Caco-2 (cell line): ENCODE data around the gene PRCD. TPM values are rescaled to one million over a fixed set of nuclear protein-coding genes. Genes with fewer than 3 reads are reported as not detected.

Source experiments
- BruUV-seq: library from RNA; stranded (reverse); fragments of 400-500 nt; replicated peaks from 2 replicates; lab custom pipeline; 2021; lab: Mats Ljungman, UMichigan
- CTCF ChIA-PET: fragments of 300-600 bp; sonication (Branson Sonifier 250); formaldehyde crosslinking; loops from one replicate; lab custom pipeline; 2022; ENCODE audit warnings: antibody characterized with exemption; lab: Charles Lee
- POLR2A ChIA-PET: fragments of 300-600 bp; sonication (Branson Sonifier 250); formaldehyde crosslinking; loops from one replicate; lab custom pipeline; 2022; ENCODE audit warnings: antibody characterized with exemption; lab: Charles Lee
- DNase-seq, 2 experiments: peaks; one replicate each; pipeline versions ENCODE4 v3.0.0 to v3.0.0-alpha.2; 2020 to 2022
- H3K27me3 ChIP-seq: replicated peaks from 2 replicates; pipeline ENCODE4 v1.6.0; 2011; ENCODE audit warnings: low read length; ENCODE audit not compliant: control insufficient read depth, insufficient read depth
- H3K36me3 ChIP-seq: 2 replicates; pipeline ENCODE4 v1.5.1; 2011; ENCODE audit warnings: low read length; ENCODE audit not compliant: control insufficient read depth, insufficient read depth
- H3K4me1 ChIP-seq: fragments of 250-450 bp; sonication (Bioruptor Pico); 2 replicates; pipeline ENCODE4 v1.5.1; 2020; ENCODE audit warnings: mild to moderate bottlenecking
- H3K4me3 ChIP-seq: 2 replicates; pipeline ENCODE4 v1.5.1; 2011; ENCODE audit warnings: low read depth, mild to moderate bottlenecking, control low read depth, low read length
- H3K9me3 ChIP-seq: fragments of 250-450 bp; sonication (Bioruptor Pico); 2 replicates; pipeline ENCODE4 v1.5.1; 2020; ENCODE audit warnings: mild to moderate bottlenecking, moderate library complexity
- H3K27ac Mint-ChIP-seq: one replicate; pipeline ENCODE4 v1.8.0; 2022; ENCODE audit warnings: mixed read lengths; ENCODE audit not compliant: unreplicated experiment
- H3K27me3 Mint-ChIP-seq: one replicate; pipeline ENCODE4 v1.8.0; 2022; ENCODE audit warnings: mixed read lengths; ENCODE audit not compliant: insufficient read depth, unreplicated experiment
- H3K36me3 Mint-ChIP-seq: one replicate; pipeline ENCODE4 v1.8.0; 2022; ENCODE audit warnings: mild to moderate bottlenecking, mixed read lengths; ENCODE audit not compliant: insufficient read depth, unreplicated experiment
- H3K4me1 Mint-ChIP-seq: one replicate; pipeline ENCODE4 v1.8.0; 2022; ENCODE audit warnings: low read depth, mixed read lengths; ENCODE audit not compliant: unreplicated experiment
- H3K4me3 Mint-ChIP-seq: one replicate; pipeline ENCODE4 v1.8.0; 2022; ENCODE audit warnings: mild to moderate bottlenecking, moderate library complexity, mixed read lengths; ENCODE audit not compliant: unreplicated experiment
- H3K9me3 Mint-ChIP-seq: one replicate; pipeline ENCODE4 v1.8.0; 2022; ENCODE audit warnings: mixed read lengths; ENCODE audit not compliant: unreplicated experiment
- CTCF ChIP-seq, 2 experiments: fragments of 200-600 bp in 1 of 2; IDR thresholded peaks; 1 replicate in 1 of 2; 2 replicates in 1 of 2; pipeline versions ENCODE4 v1.5.1 to v1.8.0; 2011 to 2022; ENCODE audit warnings: antibody characterized with exemption in 1 of 2, control low read depth in 1 of 2, inconsistent platforms in 1 of 2, low read depth in 1 of 2, low read length in 1 of 2, mild to moderate bottlenecking in 1 of 2, moderate library complexity in 1 of 2; ENCODE audit not compliant: insufficient read depth in 1 of 2, severe bottlenecking in 1 of 2, unreplicated experiment in 1 of 2
- intact Hi-C: fragments of 100-400 bp; cut with micrococcal nuclease; formaldehyde crosslinking; loops from one replicate; pipeline ENCODE4 v1.10.0; 2022; ENCODE audit not compliant: unreplicated experiment
- total RNA-seq: library from RNA; stranded (reverse); gene quantifications from 2 replicates; pipeline ENCODE4 v1.2.3, GENCODE V29; 2022

PRCD gene
- total RNA-seq, 1 experiment from 2014 or later, result not detected

- no TSS peak for BruUV-seq
- TF ChIP-seq CTCF (IDR thresholded peaks at IDR 0.05; ENCODE audit: insufficient read depth in 1 of 2, low read depth in 1 of 2, low read length in 1 of 2, severe bottlenecking in 1 of 2, unreplicated experiment in 1 of 2), result peak in 1 of 2 experiments; percentile 30
- Mint-ChIP-seq H3K4me3 (peak within 1 kb of the TSS; percentile 62), H3K9me3 (no peaks in the 10 kb centered on the region), H3K27ac (no peak within 1 kb of the TSS), H3K36me3 (no peaks in the 10 kb centered on the region), H3K27me3 (no peaks in the 10 kb centered on the region), H3K4me1 (peaks cover 20% of the 10 kb centered on the region)
- ChIA-PET POLR2A (interaction anchor here (0.6 to 0.8 kb wide), 3 partner anchors 13 to 30 kb away, joined by 3 to 5 read pairs (median 4); no protein-coding TSS in a partner anchor), CTCF (interaction anchor here (0.6 to 1.5 kb wide), 5 partner anchors 12 to 462 kb away, joined by 3 to 6 read pairs (median 4); no protein-coding TSS in a partner anchor)
- Histone ChIP-seq H3K4me1 (peaks cover 28% of the 10 kb centered on the region), H3K9me3 (no peaks in the 10 kb centered on the region), H3K27me3 (no peaks in the 10 kb centered on the region), H3K4me3 (peak within 1 kb of the TSS; percentile 40), H3K36me3 (no peaks in the 10 kb centered on the region)
- peak; percentile 71 to 81 for DNase-seq
- intact Hi-C loops, result loop anchor here (5.0 kb wide), 1 partner anchor 36 kb away; no protein-coding TSS in a partner anchor
Observed at GRCh38 chr17:76585649-76586593, 46.1 kb downstream of the PRCD start, which contains the start of gene ST6GALNAC2. TSS of gene ST6GALNAC2 (minus strand) at chr17:76585860. CDS start at chr17:76585808, 52 bp downstream.

- Histone ChIP-seq H3K4me3 (no peak overlapping the region), H3K4me1 (peaks cover 28% of the 10 kb centered on the region), H3K9me3 (no peaks in the 10 kb centered on the region), H3K27me3 (no peaks in the 10 kb centered on the region), H3K36me3 (no peaks in the 10 kb centered on the region)
- Mint-ChIP-seq H3K36me3 (no peaks in the 10 kb centered on the region), H3K27ac (no peak overlapping the region), H3K4me1 (peaks cover 20% of the 10 kb centered on the region), H3K9me3 (no peaks in the 10 kb centered on the region), H3K27me3 (no peaks in the 10 kb centered on the region), H3K4me3 (peak overlapping the region; percentile 38)
- BruUV-seq, result no TSS peak
- intact Hi-C loops, result loop anchor here (5.0 kb wide), 1 partner anchor 35 kb away; no protein-coding TSS in a partner anchor
- POLR2A ChIA-PET, result no interaction called here
- DNase-seq, result no peak
- CTCF ChIA-PET, result interaction anchor here (1.0 to 1.5 kb wide), 2 partner anchors 63 to 94 kb away, joined by 3 to 4 read pairs; no protein-coding TSS in a partner anchor
- TF ChIP-seq CTCF (IDR thresholded peaks at IDR 0.05; ENCODE audit: insufficient read depth in 1 of 2, low read depth in 1 of 2, low read length in 1 of 2, severe bottlenecking in 1 of 2, unreplicated experiment in 1 of 2), result no peak
Observed at GRCh38 chr17:76586741-76587487, 47.1 kb downstream of the PRCD start.
